H1 (cell line): ENCODE measurements around the gene OR2Z1. TPM values are rescaled to one million over a fixed set of nuclear protein-coding genes. Genes with fewer than 3 reads are reported as not detected.

ENCODE experiments used
- CTCF ChIA-PET: fragments of 300-600 bp; sonication (Branson Sonifier 250); formaldehyde crosslinking; loops from one replicate; lab custom pipeline; 2021; ENCODE audit not compliant: partially characterized antibody; lab: Charles Lee
- POLR2A ChIA-PET: fragments of 300-600 bp; sonication (Branson Sonifier 250); formaldehyde crosslinking; loops from one replicate; lab custom pipeline; 2021; ENCODE audit warnings: inconsistent platforms; ENCODE audit not compliant: partially characterized antibody; lab: Charles Lee
- DNase-seq, 2 experiments: peaks; one replicate each; pipeline versions ENCODE4 v3.0.0 to v3.0.0-alpha.2; 2010 to 2022; ENCODE audit warnings: low spot score in 2 of 2, low read depth in 1 of 2, mixed read lengths in 1 of 2
- FAIRE-seq: peaks from 2 replicates; lab custom pipeline; 2011; peaks lifted over from hg19 to GRCh38; lab: Jason Lieb, UNC
- H2AFZ ChIP-seq: 2 replicates; pipeline ENCODE4 v1.8.1; 2012; ENCODE audit warnings: low read length, inconsistent platforms
- H2AK5ac ChIP-seq: 2 replicates; pipeline ENCODE4 v1.6.1; 2013; ENCODE audit warnings: low read depth, low read length
- H2BK120ac ChIP-seq: replicated peaks from 2 replicates; pipeline ENCODE3; 2013; ENCODE audit warnings: low read depth, low read length, inconsistent platforms
- H2BK12ac ChIP-seq: 2 replicates; pipeline ENCODE4 v1.6.1; 2013; ENCODE audit warnings: low read depth, low read length
- H2BK15ac ChIP-seq: 2 replicates; pipeline ENCODE4 v1.6.1; 2013; ENCODE audit warnings: low read length
- H2BK20ac ChIP-seq: 2 replicates; pipeline ENCODE4 v1.6.1; 2013; ENCODE audit warnings: low read length
- H2BK5ac ChIP-seq: 2 replicates; pipeline ENCODE4 v1.6.1; 2013; ENCODE audit warnings: low read depth, low read length
- H3K14ac ChIP-seq: 2 replicates; pipeline ENCODE4 v1.6.1; 2013; ENCODE audit warnings: inconsistent platforms; ENCODE audit not compliant: insufficient read length
- H3K18ac ChIP-seq: 2 replicates; pipeline ENCODE4 v1.6.1; 2013; ENCODE audit warnings: low read length; ENCODE audit errors: extremely low read depth
- H3K23ac ChIP-seq: 2 replicates; pipeline ENCODE4 v1.6.1; 2013; ENCODE audit warnings: inconsistent platforms; ENCODE audit not compliant: insufficient read length
- H3K23me2 ChIP-seq: 2 replicates; pipeline ENCODE4 v1.6.1; 2013; ENCODE audit warnings: low read depth, low read length
- H3K27ac ChIP-seq: 2 replicates; pipeline ENCODE4 v1.6.1; 2011; ENCODE audit warnings: low read depth, low read length, inconsistent platforms
- H3K27me3 ChIP-seq, 4 experiments: replicated peaks in 1 of 4; 1 replicate in 1 of 4; 2 replicates in 3 of 4; pipeline versions ENCODE4 v1.6.1 to v1.8.1; 2011 to 2013; ENCODE audit warnings: low read length in 3 of 4, mild to moderate bottlenecking in 3 of 4, inconsistent platforms in 2 of 4, mixed read lengths in 2 of 4, moderate library complexity in 1 of 4; ENCODE audit not compliant: control insufficient read depth in 3 of 4, insufficient read depth in 3 of 4; ENCODE audit errors: extremely low read depth in 1 of 4
- H3K36me3 ChIP-seq, 4 experiments: 2 replicates each; pipeline versions ENCODE4 v1.6.1 to v1.8.1; 2011 to 2013; ENCODE audit warnings: mild to moderate bottlenecking in 4 of 4, low read length in 3 of 4, moderate library complexity in 2 of 4, control low read depth in 1 of 4, inconsistent platforms in 1 of 4; ENCODE audit not compliant: insufficient read depth in 4 of 4, control insufficient read depth in 2 of 4
- H3K4ac ChIP-seq: replicated peaks from 2 replicates; pipeline ENCODE3; 2013; ENCODE audit warnings: low read length, low read depth, mixed read lengths, inconsistent platforms; ENCODE audit not compliant: insufficient read length
- H3K4me1 ChIP-seq, 4 experiments: replicated peaks in 1 of 4; 1 replicate in 1 of 4; 2 replicates in 3 of 4; pipeline versions ENCODE4 v1.6.1 to v1.8.1; 2011 to 2013; ENCODE audit warnings: low read length in 3 of 4, inconsistent platforms in 2 of 4, mixed read lengths in 1 of 4; ENCODE audit not compliant: insufficient read depth in 4 of 4, control insufficient read depth in 3 of 4
- H3K4me2 ChIP-seq, 2 experiments: 2 replicates each; pipeline versions ENCODE4 v1.6.1 to v1.8.1; 2011 to 2013; ENCODE audit warnings: low read depth in 2 of 2, low read length in 2 of 2, control low read depth in 1 of 2, inconsistent platforms in 1 of 2, mild to moderate bottlenecking in 1 of 2; ENCODE audit not compliant: insufficient read depth in 1 of 2
- H3K4me3 ChIP-seq, 4 experiments: fragments of 200-600, 300-600 bp in 1 of 4; sonication (generic), shearing (Covaris generic), sonication (Bioruptor Twin) in 1 of 4; 2 replicates each; pipeline versions ENCODE4 v1.5.1 to v1.8.1; 2011 to 2016; ENCODE audit warnings: low read length in 4 of 4, low read depth in 3 of 4, control low read depth in 2 of 4, inconsistent platforms in 2 of 4, mild to moderate bottlenecking in 2 of 4, mixed read lengths in 1 of 4, moderate library complexity in 1 of 4; ENCODE audit not compliant: insufficient read depth in 2 of 4; ENCODE audit errors: extremely low read depth in 1 of 4
- H3K56ac ChIP-seq: replicated peaks from 2 replicates; pipeline ENCODE3; 2013; ENCODE audit warnings: low read depth, mild to moderate bottlenecking, mixed read lengths, low read length, inconsistent platforms; ENCODE audit not compliant: insufficient read length
- H3K79me1 ChIP-seq: 2 replicates; pipeline ENCODE4 v1.6.1; 2013; ENCODE audit warnings: low read depth, low read length, control low read depth
- H3K79me2 ChIP-seq, 2 experiments: 2 replicates each; pipeline versions ENCODE4 v1.6.1 to v1.8.1; 2012 to 2013; ENCODE audit warnings: low read length in 2 of 2, mild to moderate bottlenecking in 2 of 2, inconsistent platforms in 1 of 2; ENCODE audit not compliant: insufficient read depth in 2 of 2, control insufficient read depth in 1 of 2
- H3K9ac ChIP-seq, 4 experiments: replicated peaks in 1 of 4; 1 replicate in 1 of 4; 2 replicates in 3 of 4; pipeline versions ENCODE4 v1.6.1 to v1.8.1; 2011 to 2013; ENCODE audit warnings: low read depth in 3 of 4, low read length in 3 of 4, control low read depth in 2 of 4, mild to moderate bottlenecking in 2 of 4, moderate library complexity in 2 of 4, inconsistent platforms in 1 of 4; ENCODE audit errors: extremely low read depth in 1 of 4
- H3K9me3 ChIP-seq, 2 experiments: 2 replicates each; pipeline versions ENCODE4 v1.6.1 to v1.8.1; 2012 to 2013; ENCODE audit warnings: mild to moderate bottlenecking in 2 of 2, moderate library complexity in 2 of 2, control low read depth in 1 of 2, inconsistent platforms in 1 of 2, low read depth in 1 of 2, low read length in 1 of 2, mixed read lengths in 1 of 2; ENCODE audit not compliant: insufficient read depth in 2 of 2
- H4K20me1 ChIP-seq, 2 experiments: replicated peaks in 1 of 2; 2 replicates each; pipeline versions ENCODE3 to v1.8.1; 2011 to 2013; ENCODE audit warnings: inconsistent platforms in 2 of 2, low read length in 2 of 2, mild to moderate bottlenecking in 1 of 2; ENCODE audit not compliant: insufficient read depth in 2 of 2, control insufficient read depth in 1 of 2
- H4K5ac ChIP-seq: 2 replicates; pipeline ENCODE4 v1.6.1; 2013; ENCODE audit warnings: low read length, low read depth, mixed read lengths, inconsistent platforms; ENCODE audit not compliant: insufficient read length
- H4K8ac ChIP-seq: 2 replicates; pipeline ENCODE4 v1.8.0; 2013; ENCODE audit warnings: mild to moderate bottlenecking, moderate library complexity, low read length, inconsistent platforms; ENCODE audit not compliant: insufficient read depth; ENCODE audit errors: extremely low read depth
- H4K91ac ChIP-seq: replicated peaks from 2 replicates; pipeline ENCODE3; 2013; ENCODE audit warnings: low read length, mixed read lengths, inconsistent platforms; ENCODE audit not compliant: insufficient read length
- BACH1 ChIP-seq: IDR thresholded peaks from 2 replicates; pipeline ENCODE4 v1.6.1; 2012; ENCODE audit warnings: low read length, improper control_type of control experiment
- CBX5 ChIP-seq: fragments of 300-800, 300-1000 bp; sonication (generic); IDR thresholded peaks from 2 replicates; pipeline ENCODE4 v1.7.1; 2016; ENCODE audit warnings: antibody characterized with exemption, low read length, low read depth
- CHD1 ChIP-seq: IDR thresholded peaks from 2 replicates; pipeline ENCODE4 v1.6.1; 2012; ENCODE audit warnings: low read depth, low read length, improper control_type of control experiment
- EP300 ChIP-seq, 2 experiments: IDR thresholded peaks; 1 replicate in 1 of 2; 2 replicates in 1 of 2; pipeline ENCODE4 v1.6.1; 2011 to 2012; ENCODE audit warnings: low read depth in 2 of 2, low read length in 2 of 2, mild to moderate bottlenecking in 2 of 2, borderline replicate concordance in 1 of 2, inconsistent platforms in 1 of 2, moderate library complexity in 1 of 2
- GABPA ChIP-seq: IDR thresholded peaks from 2 replicates; pipeline ENCODE4 v1.6.1; 2011; ENCODE audit warnings: mild to moderate bottlenecking, low read length, moderate library complexity, borderline replicate concordance; ENCODE audit not compliant: insufficient read depth
- KDM5A ChIP-seq: fragments of 200-600 bp; IDR thresholded peaks from 2 replicates; pipeline ENCODE4 v1.7.1; 2012; ENCODE audit warnings: mild to moderate bottlenecking, low read length, inconsistent platforms, mixed read lengths
- POLR2AphosphoS5 ChIP-seq: IDR thresholded peaks from 2 replicates; pipeline ENCODE4 v1.6.1; 2011; ENCODE audit warnings: low read depth, low read length
- POU5F1 ChIP-seq: IDR thresholded peaks from 2 replicates; pipeline ENCODE4 v1.6.1; 2011; ENCODE audit warnings: low read depth, mild to moderate bottlenecking, low read length, moderate library complexity
- RAD21 ChIP-seq, 2 experiments: IDR thresholded peaks in 1 of 2; conservative IDR thresholded peaks in 1 of 2; 2 replicates each; pipeline ENCODE4 v1.6.1; 2011; ENCODE audit warnings: low read depth in 2 of 2, low read length in 2 of 2, improper control_type of control experiment in 1 of 2, inconsistent platforms in 1 of 2, mild to moderate bottlenecking in 1 of 2, moderate library complexity in 1 of 2
- RFX5 ChIP-seq: IDR thresholded peaks from 2 replicates; pipeline ENCODE4 v1.6.1; 2011; ENCODE audit warnings: low read depth, low read length, improper control_type of control experiment, borderline replicate concordance
- SIN3A ChIP-seq, 2 experiments: IDR thresholded peaks in 1 of 2; conservative IDR thresholded peaks in 1 of 2; 2 replicates each; pipeline ENCODE4 v1.6.1; 2011 to 2012; ENCODE audit warnings: low read length in 2 of 2, improper control_type of control experiment in 1 of 2, low read depth in 1 of 2, mild to moderate bottlenecking in 1 of 2
- SP2 ChIP-seq: IDR thresholded peaks from 2 replicates; pipeline ENCODE4 v1.6.1; 2012; ENCODE audit warnings: mild to moderate bottlenecking, low read length, inconsistent platforms
- TCF12 ChIP-seq: IDR thresholded peaks from 2 replicates; pipeline ENCODE4 v1.6.1; 2011; ENCODE audit warnings: low read depth, mild to moderate bottlenecking, low read length
- YY1 ChIP-seq: IDR thresholded peaks from 2 replicates; pipeline ENCODE4 v1.6.1; 2011; ENCODE audit warnings: low read depth, mild to moderate bottlenecking, low read length
- WGBS, 2 experiments: shearing (Covaris generic) in 1 of 2; methylation state at CpG; one replicate each; pipeline versions ENCODE4 v1.1.6 to v1.1.7; 2013 to 2015; ENCODE audit warnings: low lambda C conversion rate in 2 of 2, mixed read lengths in 2 of 2, inconsistent platforms in 1 of 2, low coverage in 1 of 2, missing lambda C conversion rate in 1 of 2; ENCODE audit not compliant: insufficient replicate concordance in 2 of 2, insufficient coverage in 1 of 2, insufficient read length in 1 of 2; ENCODE audit errors: extremely low coverage in 1 of 2, missing lambda C conversion rate in 1 of 2; 5-methylcytosine and 5-hydroxymethylcytosine counted together
- polyA plus RNA-seq, 7 experiments: library from polyadenylated mRNA; depleted of rRNA in 3 of 7; stranded (reverse) in 5 of 7; unstranded in 2 of 7; fragments of >200 nt in 5 of 7; fragments of 200-250 nt in 2 of 7; gene quantifications; 1 replicate in 5 of 7; 2 replicates in 1 of 7; 4 replicates in 1 of 7; pipeline versions ENCODE4 v1.2.1 to v1.2.3, GENCODE V29; 2011 to 2013; ENCODE audit warnings: missing spikeins in 2 of 7, mixed read lengths in 2 of 7
- total RNA-seq: library from RNA; stranded (reverse); fragmentation: NEBNext Ultra II Directional; extraction: Animal tissue kit (Norgen Biotek cat#: 25700); gene quantifications from 2 replicates; pipeline ENCODE4 v1.2.1, GENCODE V29; 2021

The OR2Z1 gene
- total and polyA plus RNA-seq, 2 of the 8 experiments (the other 6 are each of a cell fraction or from before 2014, with no cell fraction given), result not detected

DNA sequence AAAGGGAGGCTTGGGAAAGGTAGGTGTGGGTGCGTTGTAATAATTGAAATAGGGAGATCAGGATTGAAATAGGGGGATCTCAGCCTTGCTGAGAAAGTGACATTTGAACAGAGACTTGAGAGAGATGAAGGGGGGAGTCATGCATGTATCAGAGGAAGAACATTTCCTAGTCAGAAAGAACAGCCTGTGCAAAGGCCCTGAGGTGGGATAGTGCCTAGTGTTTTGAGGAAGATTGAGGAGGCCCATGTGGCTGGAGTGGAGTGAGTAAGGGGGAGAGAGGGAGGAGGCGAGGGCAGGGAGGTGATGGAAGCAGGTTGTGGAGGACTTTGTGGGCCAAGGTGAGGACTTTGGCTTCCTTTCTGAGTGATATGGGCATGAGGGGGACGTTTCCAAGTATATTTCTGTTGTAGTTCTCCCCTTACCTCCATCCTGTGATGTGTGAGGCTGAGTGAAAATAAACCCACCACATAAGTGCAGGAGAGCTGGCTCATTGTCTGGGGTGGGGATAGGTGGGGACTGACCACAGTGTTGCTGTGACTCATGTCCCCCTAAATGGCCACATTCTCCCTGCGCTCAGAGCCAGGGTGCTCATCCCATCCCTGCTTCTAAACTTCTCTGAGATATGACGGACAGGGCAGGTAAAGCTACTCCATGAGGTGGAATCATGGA lies 40.6 kb upstream of the OR2Z1 start:
- Histone ChIP-seq H3K4ac (no peak overlapping the region), H3K79me2 (no peaks in the 10 kb centered on the region), H2AK5ac (no peak overlapping the region), H4K91ac (no peak overlapping the region), H3K23ac (no peak overlapping the region), H3K27ac (no peak overlapping the region), H4K5ac (no peak overlapping the region), H3K9me3 (peaks cover 25 to 36% of the 10 kb centered on the region in 2 experiments; a peak in 3 of 4 replicates), H3K4me1 (no peaks in the 10 kb centered on the region), H4K20me1 (no peaks in the 10 kb centered on the region), H3K4me2 (no peak overlapping the region), H3K56ac (no peak overlapping the region), H2BK120ac (no peak overlapping the region), H3K4me3 (no peak overlapping the region), H2BK20ac (no peak overlapping the region), H3K23me2 (peaks cover 9% of the 10 kb centered on the region; the same call in 1 of the 2 replicates), H4K8ac (no peak overlapping the region), H3K79me1 (no peaks in the 10 kb centered on the region), H3K27me3 (no peaks in the 10 kb centered on the region), H3K14ac (no peak overlapping the region), H2AFZ (no peak overlapping the region), H3K9ac (no peak overlapping the region), H2BK5ac (no peak overlapping the region), H2BK15ac (no peak overlapping the region), H2BK12ac (no peak overlapping the region), H3K18ac (no peak overlapping the region), H3K36me3 (no peaks in the 10 kb centered on the region)
- ChIA-PET CTCF (interaction anchor here (1.0 kb wide), 1 partner anchor 13 kb away, joined by 3 read pairs; no protein-coding TSS in a partner anchor), POLR2A (no interaction called here)
- no peak for FAIRE-seq
- 64 to 100% methylated on average over 1 to 5 of the region's 5 CpGs for WGBS, 2 experiments
- DNase-seq, result no peak
- TF ChIP-seq POU5F1, result no peak
- no peak for TF ChIP-seq SIN3A (conservative IDR thresholded peaks at IDR 0.05 in 1 of 2, IDR thresholded peaks at IDR 0.05 in 1 of 2; ENCODE audit: low read depth in 1 of 2, low read length in 2 of 2)
- no peak for TF ChIP-seq CBX5
- TF ChIP-seq TCF12, result no peak
- TF ChIP-seq BACH1, result no peak
- TF ChIP-seq KDM5A, result no peak
- TF ChIP-seq RFX5, result no peak
- TF ChIP-seq RAD21 (IDR thresholded peaks at IDR 0.05 in 1 of 2, conservative IDR thresholded peaks at IDR 0.05 in 1 of 2; ENCODE audit: low read depth in 2 of 2, low read length in 2 of 2), result no peak
- no peak for TF ChIP-seq EP300 (IDR thresholded peaks at IDR 0.05; ENCODE audit: borderline replicate concordance in 1 of 2, low read depth in 2 of 2, low read length in 2 of 2)
- no peak for TF ChIP-seq YY1
- TF ChIP-seq SP2, result no peak
- no peak for TF ChIP-seq POLR2AphosphoS5
- TF ChIP-seq CHD1, result no peak
- no peak for TF ChIP-seq GABPA
